Measurements from ENCODE around the gene TSN. TPM values are rescaled to one million over a fixed set of nuclear protein-coding genes. Genes with fewer than 3 reads are reported as not detected.
"Not testable (repeated sequence)": the region's sequence is repeated elsewhere in the genome, so short reads cannot be mapped to it uniquely, and the experiment has no call there.

Gene TSN
- total and polyA plus RNA-seq, 9 of the 15 experiments (the other 6 are each of a cell fraction or from before 2014, with no cell fraction given) = 63.2 to 152 (median 95.2) TPM

GRCh38 chr2:121710470-121711170 is 44.8 kb upstream of the TSN start (continued):
- TF ChIP-seq, protein P1, sequence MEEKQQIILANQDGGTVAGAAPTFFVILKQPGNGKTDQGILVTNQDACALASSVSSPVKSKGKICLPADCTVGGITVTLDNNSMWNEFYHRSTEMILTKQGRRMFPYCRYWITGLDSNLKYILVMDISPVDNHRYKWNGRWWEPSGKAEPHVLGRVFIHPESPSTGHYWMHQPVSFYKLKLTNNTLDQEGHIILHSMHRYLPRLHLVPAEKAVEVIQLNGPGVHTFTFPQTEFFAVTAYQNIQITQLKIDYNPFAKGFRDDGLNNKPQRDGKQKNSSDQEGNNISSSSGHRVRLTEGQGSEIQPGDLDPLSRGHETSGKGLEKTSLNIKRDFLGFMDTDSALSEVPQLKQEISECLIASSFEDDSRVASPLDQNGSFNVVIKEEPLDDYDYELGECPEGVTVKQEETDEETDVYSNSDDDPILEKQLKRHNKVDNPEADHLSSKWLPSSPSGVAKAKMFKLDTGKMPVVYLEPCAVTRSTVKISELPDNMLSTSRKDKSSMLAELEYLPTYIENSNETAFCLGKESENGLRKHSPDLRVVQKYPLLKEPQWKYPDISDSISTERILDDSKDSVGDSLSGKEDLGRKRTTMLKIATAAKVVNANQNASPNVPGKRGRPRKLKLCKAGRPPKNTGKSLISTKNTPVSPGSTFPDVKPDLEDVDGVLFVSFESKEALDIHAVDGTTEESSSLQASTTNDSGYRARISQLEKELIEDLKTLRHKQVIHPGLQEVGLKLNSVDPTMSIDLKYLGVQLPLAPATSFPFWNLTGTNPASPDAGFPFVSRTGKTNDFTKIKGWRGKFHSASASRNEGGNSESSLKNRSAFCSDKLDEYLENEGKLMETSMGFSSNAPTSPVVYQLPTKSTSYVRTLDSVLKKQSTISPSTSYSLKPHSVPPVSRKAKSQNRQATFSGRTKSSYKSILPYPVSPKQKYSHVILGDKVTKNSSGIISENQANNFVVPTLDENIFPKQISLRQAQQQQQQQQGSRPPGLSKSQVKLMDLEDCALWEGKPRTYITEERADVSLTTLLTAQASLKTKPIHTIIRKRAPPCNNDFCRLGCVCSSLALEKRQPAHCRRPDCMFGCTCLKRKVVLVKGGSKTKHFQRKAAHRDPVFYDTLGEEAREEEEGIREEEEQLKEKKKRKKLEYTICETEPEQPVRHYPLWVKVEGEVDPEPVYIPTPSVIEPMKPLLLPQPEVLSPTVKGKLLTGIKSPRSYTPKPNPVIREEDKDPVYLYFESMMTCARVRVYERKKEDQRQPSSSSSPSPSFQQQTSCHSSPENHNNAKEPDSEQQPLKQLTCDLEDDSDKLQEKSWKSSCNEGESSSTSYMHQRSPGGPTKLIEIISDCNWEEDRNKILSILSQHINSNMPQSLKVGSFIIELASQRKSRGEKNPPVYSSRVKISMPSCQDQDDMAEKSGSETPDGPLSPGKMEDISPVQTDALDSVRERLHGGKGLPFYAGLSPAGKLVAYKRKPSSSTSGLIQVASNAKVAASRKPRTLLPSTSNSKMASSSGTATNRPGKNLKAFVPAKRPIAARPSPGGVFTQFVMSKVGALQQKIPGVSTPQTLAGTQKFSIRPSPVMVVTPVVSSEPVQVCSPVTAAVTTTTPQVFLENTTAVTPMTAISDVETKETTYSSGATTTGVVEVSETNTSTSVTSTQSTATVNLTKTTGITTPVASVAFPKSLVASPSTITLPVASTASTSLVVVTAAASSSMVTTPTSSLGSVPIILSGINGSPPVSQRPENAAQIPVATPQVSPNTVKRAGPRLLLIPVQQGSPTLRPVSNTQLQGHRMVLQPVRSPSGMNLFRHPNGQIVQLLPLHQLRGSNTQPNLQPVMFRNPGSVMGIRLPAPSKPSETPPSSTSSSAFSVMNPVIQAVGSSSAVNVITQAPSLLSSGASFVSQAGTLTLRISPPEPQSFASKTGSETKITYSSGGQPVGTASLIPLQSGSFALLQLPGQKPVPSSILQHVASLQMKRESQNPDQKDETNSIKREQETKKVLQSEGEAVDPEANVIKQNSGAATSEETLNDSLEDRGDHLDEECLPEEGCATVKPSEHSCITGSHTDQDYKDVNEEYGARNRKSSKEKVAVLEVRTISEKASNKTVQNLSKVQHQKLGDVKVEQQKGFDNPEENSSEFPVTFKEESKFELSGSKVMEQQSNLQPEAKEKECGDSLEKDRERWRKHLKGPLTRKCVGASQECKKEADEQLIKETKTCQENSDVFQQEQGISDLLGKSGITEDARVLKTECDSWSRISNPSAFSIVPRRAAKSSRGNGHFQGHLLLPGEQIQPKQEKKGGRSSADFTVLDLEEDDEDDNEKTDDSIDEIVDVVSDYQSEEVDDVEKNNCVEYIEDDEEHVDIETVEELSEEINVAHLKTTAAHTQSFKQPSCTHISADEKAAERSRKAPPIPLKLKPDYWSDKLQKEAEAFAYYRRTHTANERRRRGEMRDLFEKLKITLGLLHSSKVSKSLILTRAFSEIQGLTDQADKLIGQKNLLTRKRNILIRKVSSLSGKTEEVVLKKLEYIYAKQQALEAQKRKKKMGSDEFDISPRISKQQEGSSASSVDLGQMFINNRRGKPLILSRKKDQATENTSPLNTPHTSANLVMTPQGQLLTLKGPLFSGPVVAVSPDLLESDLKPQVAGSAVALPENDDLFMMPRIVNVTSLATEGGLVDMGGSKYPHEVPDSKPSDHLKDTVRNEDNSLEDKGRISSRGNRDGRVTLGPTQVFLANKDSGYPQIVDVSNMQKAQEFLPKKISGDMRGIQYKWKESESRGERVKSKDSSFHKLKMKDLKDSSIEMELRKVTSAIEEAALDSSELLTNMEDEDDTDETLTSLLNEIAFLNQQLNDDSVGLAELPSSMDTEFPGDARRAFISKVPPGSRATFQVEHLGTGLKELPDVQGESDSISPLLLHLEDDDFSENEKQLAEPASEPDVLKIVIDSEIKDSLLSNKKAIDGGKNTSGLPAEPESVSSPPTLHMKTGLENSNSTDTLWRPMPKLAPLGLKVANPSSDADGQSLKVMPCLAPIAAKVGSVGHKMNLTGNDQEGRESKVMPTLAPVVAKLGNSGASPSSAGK (IDR thresholded peaks at IDR 0.05) = no peak
- TF ChIP-seq BRF1 (IDR thresholded peaks at IDR 0.05; ENCODE audit: borderline replicate concordance, extremely low read depth, insufficient read length) = no peak
- TF ChIP-seq PURB (CRISPR knock-in tag; IDR thresholded peaks at IDR 0.05; ENCODE audit: low read depth) = no peak
- TF ChIP-seq TCF3 (CRISPR knock-in tag; IDR thresholded peaks at IDR 0.05) = no peak
- TF ChIP-seq, protein P2, sequence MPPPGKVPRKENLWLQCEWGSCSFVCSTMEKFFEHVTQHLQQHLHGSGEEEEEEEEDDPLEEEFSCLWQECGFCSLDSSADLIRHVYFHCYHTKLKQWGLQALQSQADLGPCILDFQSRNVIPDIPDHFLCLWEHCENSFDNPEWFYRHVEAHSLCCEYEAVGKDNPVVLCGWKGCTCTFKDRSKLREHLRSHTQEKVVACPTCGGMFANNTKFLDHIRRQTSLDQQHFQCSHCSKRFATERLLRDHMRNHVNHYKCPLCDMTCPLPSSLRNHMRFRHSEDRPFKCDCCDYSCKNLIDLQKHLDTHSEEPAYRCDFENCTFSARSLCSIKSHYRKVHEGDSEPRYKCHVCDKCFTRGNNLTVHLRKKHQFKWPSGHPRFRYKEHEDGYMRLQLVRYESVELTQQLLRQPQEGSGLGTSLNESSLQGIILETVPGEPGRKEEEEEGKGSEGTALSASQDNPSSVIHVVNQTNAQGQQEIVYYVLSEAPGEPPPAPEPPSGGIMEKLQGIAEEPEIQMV (tag; conservative IDR thresholded peaks at IDR 0.05; ENCODE audit: low read depth) = no peak

DNA sequence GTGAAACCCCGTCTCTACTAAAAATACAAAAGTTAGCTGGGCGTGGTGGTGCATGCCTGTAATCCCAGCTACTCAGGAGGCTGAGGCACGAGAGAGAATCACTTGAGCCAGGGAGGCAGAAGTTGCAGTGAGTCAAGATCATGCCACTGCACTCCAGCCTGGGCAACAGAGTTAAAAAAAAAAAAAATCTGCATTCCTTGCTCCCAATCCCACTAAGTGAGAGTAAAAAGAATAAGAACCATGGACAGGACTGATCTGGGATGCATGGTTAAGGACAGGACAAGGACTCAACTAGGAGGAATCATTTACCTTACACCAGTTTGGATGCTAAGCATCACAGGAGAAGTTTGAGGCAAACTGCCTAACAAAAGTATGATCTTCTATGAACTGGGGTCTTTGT is 44.0 kb upstream of the TSN start:
- intact Hi-C loops (cut with micrococcal nuclease) = loop anchor here (10.0 kb wide), 1 partner anchor 627 kb away; no protein-coding TSS in a partner anchor
- H3K27ac ChIP-seq (ENCODE audit: extremely low read depth, low read depth, low read length); BruUV-seq (replicated peaks); H3K27me3 ChIP-seq (ENCODE audit: control insufficient read depth in 2 of 2, insufficient read depth in 2 of 2, low read length in 2 of 2); H3K4me2 ChIP-seq (ENCODE audit: insufficient read depth, low read length); CTCF ChIA-PET (ENCODE audit: low intra/inter-chr PET ratio); H3K4me3 ChIP-seq; H3K36me3 ChIP-seq (ENCODE audit: control insufficient read depth, insufficient read depth, low read length); in situ Hi-C loops (cut with MboI); H3K79me2 ChIP-seq (ENCODE audit: control insufficient read depth, insufficient read depth, low read length); H3K9me3 ChIP-seq (replicated peaks; ENCODE audit: control insufficient read depth, insufficient read depth, low read depth, low read length); POLR2A ChIA-PET; H3K4me1 ChIP-seq (replicated peaks in 1 of 2; ENCODE audit: control insufficient read depth in 2 of 2, insufficient read depth in 2 of 2, low read length in 2 of 2); DNase-seq (ENCODE audit: extremely low read depth in 1 of 4, low spot score in 3 of 4); H2AFZ ChIP-seq (ENCODE audit: low read depth, low read length); H3K9ac ChIP-seq (ENCODE audit: insufficient read depth in 1 of 2, low read depth in 2 of 2, low read length in 2 of 2); FAIRE-seq; ATAC-seq; H4K20me1 ChIP-seq (replicated peaks; ENCODE audit: control insufficient read depth, insufficient read depth, low read length); H3K9me1 ChIP-seq (ENCODE audit: control insufficient read depth, insufficient read depth, low read length): not testable (repeated sequence)
- WGBS (ENCODE audit: insufficient coverage, low coverage, missing lambda C conversion rate) = 17% methylated on average over 2 of the region's 3 CpGs
